ENCODE results near the gene USP31.

DNA sequence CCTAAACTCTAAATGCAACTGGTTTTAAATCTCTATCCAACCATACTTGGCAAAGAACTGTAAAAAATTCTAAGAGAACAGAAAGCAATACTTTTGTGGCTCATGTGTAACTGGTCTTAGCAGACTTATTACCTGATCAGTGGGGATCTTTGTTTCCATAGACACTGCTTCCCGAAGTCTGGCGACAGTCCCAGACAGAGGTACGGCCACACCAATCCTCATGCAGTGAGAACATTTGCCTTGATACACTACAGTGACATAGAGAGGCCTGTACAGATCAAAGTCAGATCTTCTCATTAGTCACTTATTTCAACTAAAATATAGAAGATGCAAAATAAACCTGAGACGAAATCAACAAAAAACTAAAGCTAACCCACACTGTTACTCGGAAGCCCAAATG lies 43.9 kb downstream of the USP31 start:
- no peak for TF ChIP-seq GATA2 (IDR thresholded peaks at IDR 0.05; ENCODE audit: low read depth, low read length)
- no peak for TF ChIP-seq GATA3 (IDR thresholded peaks at IDR 0.05; ENCODE audit: low read depth, low read length)

Measured in SH-SY5Y (cell line).